ENCODE results near the gene MIPOL1.
"Not testable (repeated sequence)": the region's sequence is repeated elsewhere in the genome, so short reads cannot be mapped to it uniquely, and the experiment has no call there.

Gene MIPOL1

GRCh38 chr14:37553935-37554550 is 356.3 kb downstream of the MIPOL1 start:
- DNase-seq: no peak

GRCh38 chr14:37555596-37555995 is 357.9 kb downstream of the MIPOL1 start:
- not testable (repeated sequence) for DNase-seq

DNA sequence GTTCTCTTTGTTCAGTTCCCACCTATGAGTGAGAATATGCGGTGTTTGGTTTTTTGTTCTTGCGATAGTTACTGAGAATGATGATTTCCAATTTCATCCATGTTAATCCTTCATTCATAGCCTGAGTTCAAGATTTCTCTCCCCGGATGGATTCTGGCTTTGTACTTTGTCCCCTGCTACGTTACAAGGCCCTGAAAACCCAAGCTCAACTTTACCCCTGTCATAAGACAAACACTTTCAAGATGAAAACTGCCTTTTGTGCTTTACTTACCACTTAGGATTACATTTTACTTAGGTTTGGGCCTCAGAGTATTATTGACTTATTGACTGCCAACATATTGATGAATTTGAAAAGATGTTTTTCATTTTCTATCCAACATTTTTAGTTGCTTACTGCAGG is 361.0 kb downstream of the MIPOL1 start:
- DNase-seq: no peak

GRCh38 chr14:37559386-37559785 is 361.6 kb downstream of the MIPOL1 start:
- DNase-seq: no peak

DNA sequence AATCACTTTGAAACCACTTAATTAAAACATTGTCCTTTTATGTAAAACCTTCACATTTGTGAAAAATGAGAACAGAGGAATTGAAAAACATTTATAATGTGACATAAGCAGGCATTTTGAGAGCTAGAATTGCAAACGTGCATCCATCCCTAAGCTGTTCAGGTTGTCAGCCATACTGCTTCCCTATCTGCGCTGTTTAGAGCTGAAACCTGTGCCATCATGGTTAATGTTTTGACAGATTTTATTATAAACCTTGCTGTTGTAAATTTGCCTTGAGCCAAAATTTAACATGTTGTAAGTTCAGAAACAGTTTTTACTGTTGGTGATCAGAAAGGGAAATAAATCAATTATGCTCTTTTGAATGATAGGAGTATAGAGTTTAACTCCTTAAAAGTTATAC is 365.5 kb downstream of the MIPOL1 start:
- DNase-seq: no peak

DNA sequence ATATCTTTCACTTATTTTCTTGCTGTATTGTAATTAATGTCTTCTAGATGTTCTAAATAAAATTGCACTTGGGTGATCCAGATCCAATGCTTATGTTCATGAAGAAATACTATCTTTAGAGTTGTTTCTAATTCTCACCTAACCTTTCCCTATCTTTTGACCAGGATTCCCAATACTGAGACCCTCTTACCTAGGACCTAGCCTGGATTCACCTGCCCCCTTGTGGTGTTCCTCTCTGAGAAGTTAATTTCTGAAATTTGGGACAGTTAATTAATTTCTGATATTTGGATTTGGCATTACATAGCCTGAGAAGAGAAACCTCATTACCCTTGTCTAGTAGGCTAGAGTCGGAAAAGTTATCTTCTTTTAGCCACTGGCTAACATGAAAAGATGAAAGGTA is 367.8 kb downstream of the MIPOL1 start:
- DNase-seq: no peak

- no peak for DNase-seq
These were observed 369.2 kb downstream of the MIPOL1 start for GRCh38 chr14:37566811-37567371.

- no peak for DNase-seq
These were observed 372.0 kb downstream of the MIPOL1 start for GRCh38 chr14:37569729-37570128.

- no peak for DNase-seq
These were observed 373.7 kb downstream of the MIPOL1 start for GRCh38 chr14:37571391-37571790.

GRCh38 chr14:37573356-37573755 is 375.6 kb downstream of the MIPOL1 start:
- no peak for DNase-seq

- no peak for DNase-seq
These were observed 381.5 kb downstream of the MIPOL1 start for GRCh38 chr14:37579274-37579673.

DNA sequence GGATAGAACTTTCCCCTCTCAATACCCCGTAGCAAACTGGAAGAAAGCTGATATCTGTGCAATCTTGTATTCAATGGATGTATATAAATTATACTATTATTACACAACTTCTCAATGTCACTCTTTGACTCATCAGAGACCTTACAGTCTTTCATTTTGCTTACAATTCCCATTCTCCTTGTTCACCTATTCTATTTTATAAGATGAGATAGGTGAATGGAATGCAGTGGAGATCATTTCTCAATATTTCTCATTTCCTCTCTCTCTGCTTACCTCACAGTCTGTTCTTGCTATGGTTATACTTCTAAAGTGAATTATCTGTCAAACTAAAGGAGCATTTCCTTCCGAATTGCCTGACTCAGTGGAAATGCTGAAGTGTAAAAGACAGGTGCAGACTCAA is 382.4 kb downstream of the MIPOL1 start:
- no peak for DNase-seq

DNA sequence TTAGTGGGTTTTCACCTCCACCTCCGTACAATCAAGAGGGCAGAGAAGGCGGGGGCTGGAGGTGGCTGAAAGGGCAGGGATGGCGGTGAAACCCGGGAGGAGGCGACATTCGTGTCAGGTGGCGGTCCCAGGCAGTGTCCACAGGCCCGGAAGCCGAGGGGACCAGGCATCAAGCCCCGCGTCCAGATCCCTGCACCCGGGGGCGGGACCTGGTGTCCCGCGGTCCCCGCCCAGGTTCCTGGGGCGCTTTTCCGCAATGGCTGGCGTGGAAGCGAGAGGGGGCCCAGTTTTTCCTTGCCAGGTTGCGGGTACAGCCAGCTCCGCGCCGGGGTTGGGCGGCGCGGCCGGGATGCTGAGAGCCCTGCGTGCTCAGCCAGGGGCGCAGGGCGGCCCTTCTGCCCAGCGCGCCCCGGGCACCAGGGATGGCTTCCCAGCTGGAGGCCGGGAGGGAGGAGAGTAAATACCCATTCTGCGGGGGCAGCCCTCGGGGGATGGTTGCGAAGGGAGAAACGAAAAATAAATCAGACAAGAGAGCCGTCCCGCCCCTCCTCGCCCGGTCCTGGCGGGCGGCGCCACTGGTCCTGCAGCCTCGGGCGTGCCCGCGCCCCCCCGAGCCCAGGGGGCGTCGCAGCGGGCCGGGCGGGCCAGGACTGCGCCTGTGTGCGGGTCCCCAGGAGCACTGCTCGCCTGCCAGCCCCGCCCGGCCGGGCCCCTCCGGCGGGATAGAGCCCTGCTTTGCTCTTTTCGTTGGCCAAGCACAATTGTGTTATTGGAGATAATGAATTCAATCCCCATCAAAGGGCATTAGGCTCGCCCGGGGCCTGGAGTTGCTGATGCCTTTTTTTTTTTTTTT is 385.8 kb downstream of the MIPOL1 start:
- no peak for DNase-seq

GRCh38 chr14:37584211-37585100 is 386.7 kb downstream of the MIPOL1 start:
- DNase-seq: no peak

GRCh38 chr14:37585101-37585511 is 387.4 kb downstream of the MIPOL1 start:
- no peak for DNase-seq

DNA sequence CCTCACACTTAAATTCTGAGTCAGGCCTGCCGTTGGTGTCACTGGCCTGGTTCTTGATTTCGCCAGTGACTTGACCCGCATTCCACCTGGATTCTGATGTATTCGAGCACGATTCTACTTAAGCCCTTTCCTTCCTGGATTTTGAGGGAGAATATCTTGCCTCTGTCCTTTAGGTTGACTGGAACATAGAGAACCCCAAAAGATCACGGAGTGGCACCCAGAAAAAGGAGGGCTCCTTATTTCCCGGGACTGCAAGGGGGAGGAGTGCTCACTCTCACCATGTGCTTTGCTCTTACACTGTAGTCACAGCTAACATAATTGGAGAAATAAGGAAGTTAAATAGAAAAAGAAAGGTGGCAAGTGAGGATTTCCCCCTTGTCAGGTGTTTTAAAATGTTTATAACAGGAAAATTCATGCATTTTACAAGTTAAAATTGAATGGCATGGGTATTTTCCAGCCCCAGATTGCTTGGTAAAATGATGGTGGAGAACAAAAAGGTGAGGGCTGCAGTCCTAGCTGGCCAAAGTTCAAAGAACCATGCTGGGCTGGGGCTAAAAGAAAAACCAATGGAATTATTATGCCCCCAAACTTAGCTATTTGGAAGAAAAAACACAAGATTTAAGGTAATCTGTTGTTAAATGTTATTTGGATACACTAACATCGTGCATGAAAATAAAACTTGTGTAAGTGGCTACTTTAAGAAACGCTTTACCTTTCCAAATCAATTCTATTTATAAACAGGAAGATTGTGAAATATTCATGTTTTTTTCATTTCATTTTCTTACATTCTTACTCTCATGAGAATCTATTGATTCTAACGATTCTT is 388.4 kb downstream of the MIPOL1 start:
- no peak for DNase-seq

- no peak for DNase-seq
These were observed 389.0 kb downstream of the MIPOL1 start for GRCh38 chr14:37586797-37587130.

DNA sequence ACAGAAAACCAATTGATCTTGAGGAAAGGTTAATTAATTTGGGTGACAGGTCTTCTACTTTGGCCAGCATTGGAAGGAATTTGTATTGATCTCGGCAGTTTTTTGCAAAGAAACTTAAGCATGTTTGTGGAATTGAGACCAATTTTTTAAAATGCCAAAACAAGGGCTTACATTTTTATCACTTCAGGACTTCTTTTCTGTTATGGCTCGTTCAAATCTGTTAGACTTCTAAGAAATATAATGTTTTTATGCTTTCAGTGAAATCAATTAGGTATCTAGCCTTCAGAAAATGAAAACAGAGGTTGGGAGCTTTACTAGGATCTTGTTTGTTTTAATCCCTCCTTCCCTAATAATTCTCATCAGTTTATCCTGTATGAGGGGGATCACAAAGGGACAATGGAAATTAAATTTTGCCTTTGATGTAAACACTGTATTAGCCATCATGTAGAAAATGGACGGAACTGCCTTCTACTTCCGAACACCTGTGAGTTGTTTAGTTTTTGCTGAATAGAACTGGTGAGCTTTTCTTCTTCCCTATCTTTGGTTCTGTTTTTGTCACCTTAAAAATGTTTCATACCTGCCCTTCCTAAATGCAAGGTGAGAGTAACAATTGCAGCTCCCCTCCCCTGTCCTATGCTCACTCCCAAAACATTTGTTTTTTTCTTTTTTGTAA is 389.5 kb downstream of the MIPOL1 start:
- no peak for DNase-seq

- no peak for DNase-seq
These were observed 390.3 kb downstream of the MIPOL1 start for GRCh38 chr14:37587881-37588666.

- DNase-seq: no peak
These were observed 390.9 kb downstream of the MIPOL1 start for GRCh38 chr14:37588667-37588955.

Data from suppressor macrophage (primary cell).